Liver (tissue), 9 donors: ENCODE measurements around the gene MEG3. TPM values are rescaled to one million over a fixed set of nuclear protein-coding genes. Genes with fewer than 3 reads are reported as not detected.

Experiments used
- DNase-seq: peaks from one replicate; pipeline ENCODE4 v3.0.0-alpha.2; 2017; ENCODE audit warnings: low spot score
- H3K27ac ChIP-seq, 2 donors: one replicate each; pipeline ENCODE4 v1.7.0; 2013; ENCODE audit warnings: inconsistent platforms in 2 of 2, low read length in 2 of 2, control low read depth in 1 of 2, low read depth in 1 of 2, mild to moderate bottlenecking in 1 of 2
- H3K27me3 ChIP-seq, 4 donors: one replicate each; pipeline versions ENCODE4 v1.6.1 to v1.7.0; 2013; ENCODE audit warnings: low read length in 3 of 4, inconsistent platforms in 1 of 4, mild to moderate bottlenecking in 1 of 4, moderate library complexity in 1 of 4; ENCODE audit not compliant: control insufficient read depth in 4 of 4, insufficient read depth in 4 of 4
- H3K36me3 ChIP-seq, 4 donors: one replicate each; pipeline versions ENCODE4 v1.6.1 to v1.7.0; 2013; ENCODE audit warnings: low read length in 3 of 4, mild to moderate bottlenecking in 3 of 4, low read depth in 1 of 4, moderate library complexity in 1 of 4; ENCODE audit not compliant: control insufficient read depth in 4 of 4, insufficient read depth in 3 of 4
- H3K4me1 ChIP-seq, 4 donors: one replicate each; pipeline versions ENCODE4 v1.6.1 to v1.7.0; 2013; ENCODE audit warnings: low read length in 3 of 4, mild to moderate bottlenecking in 3 of 4, moderate library complexity in 1 of 4; ENCODE audit not compliant: control insufficient read depth in 4 of 4, insufficient read depth in 4 of 4
- H3K4me3 ChIP-seq, 3 donors: one replicate each; pipeline versions ENCODE4 v1.6.1 to v1.7.0; 2013; ENCODE audit warnings: low read length in 3 of 3, control low read depth in 1 of 3, low read depth in 1 of 3, mild to moderate bottlenecking in 1 of 3
- H3K9ac ChIP-seq, 2 donors: one replicate each; pipeline ENCODE4 v1.7.0; 2013; ENCODE audit warnings: low read length in 2 of 2, mild to moderate bottlenecking in 2 of 2, moderate library complexity in 2 of 2, control low read depth in 1 of 2, low read depth in 1 of 2
- H3K9me3 ChIP-seq, 4 donors: one replicate each; pipeline versions ENCODE4 v1.6.1 to v1.7.0; 2013; ENCODE audit warnings: low read length in 3 of 4; ENCODE audit not compliant: control insufficient read depth in 4 of 4
- EGR1 ChIP-seq, 2 donors: IDR thresholded peaks; 2 replicates each; pipeline ENCODE4 v1.6.1; 2016 to 2018; ENCODE audit warnings: antibody characterized with exemption in 2 of 2, low read depth in 2 of 2
- FOXA2 ChIP-seq: IDR thresholded peaks from 2 replicates; pipeline ENCODE4 v1.6.1; 2016; ENCODE audit warnings: antibody characterized with exemption
- GABPA ChIP-seq, 2 donors: IDR thresholded peaks in 1 of 2; conservative IDR thresholded peaks in 1 of 2; 2 replicates each; pipeline ENCODE4 v1.6.1; 2016; ENCODE audit warnings: antibody characterized with exemption in 2 of 2, mild to moderate bottlenecking in 1 of 2, moderate library complexity in 1 of 2
- HNF4A ChIP-seq, 2 donors: conservative IDR thresholded peaks; 2 replicates each; pipeline ENCODE4 v1.6.1; 2016; ENCODE audit warnings: antibody characterized with exemption in 2 of 2, mild to moderate bottlenecking in 2 of 2
- JUND ChIP-seq, 2 donors: IDR thresholded peaks; 2 replicates each; pipeline ENCODE4 v1.6.1; 2016; ENCODE audit warnings: antibody characterized with exemption in 2 of 2
- NR2F2 ChIP-seq: IDR thresholded peaks from 2 replicates; pipeline ENCODE4 v1.6.1; 2016; ENCODE audit warnings: antibody characterized with exemption
- RAD21 ChIP-seq, 2 donors: IDR thresholded peaks; 2 replicates each; pipeline ENCODE4 v1.6.1; 2016; ENCODE audit warnings: antibody characterized with exemption in 2 of 2, mild to moderate bottlenecking in 2 of 2
- SP1 ChIP-seq: IDR thresholded peaks from 2 replicates; pipeline ENCODE4 v1.6.1; 2018; ENCODE audit warnings: antibody characterized with exemption, mild to moderate bottlenecking
- TAF1 ChIP-seq: conservative IDR thresholded peaks from 2 replicates; pipeline ENCODE4 v1.6.1; 2016; ENCODE audit warnings: antibody characterized with exemption, mild to moderate bottlenecking
- YY1 ChIP-seq: IDR thresholded peaks from 2 replicates; pipeline ENCODE4 v1.6.1; 2016; ENCODE audit warnings: antibody characterized with exemption, mild to moderate bottlenecking
- WGBS: extraction: QIAGEN DNeasy Blood & Tissue Kit; methylation state at CpG from one replicate; pipeline ENCODE4 v1.1.7; 2013; 5-methylcytosine and 5-hydroxymethylcytosine counted together
- polyA plus RNA-seq, 2 donors: library from polyadenylated mRNA; stranded (reverse) in 1 of 2; unstranded in 1 of 2; fragments of 200-250 nt in 1 of 2; fragments of >200 nt in 1 of 2; fragmentation: Nextera tagmentation in 1 of 2; extraction: Ambion mirVana in 1 of 2; gene quantifications; one replicate each; pipeline versions ENCODE4 v1.2.1 to v1.2.3, GENCODE V29; 2013 to 2015
- total RNA-seq, 2 donors: library from RNA; depleted of rRNA; stranded (reverse); fragments of >200 nt; gene quantifications; one replicate each; pipeline ENCODE4 v1.2.3, GENCODE V29; 2014
- TF ChIP-seq, protein P1 (sequence below): IDR thresholded peaks from 2 replicates; pipeline ENCODE4 v1.6.1; 2016; ENCODE audit warnings: antibody characterized with exemption
- TF ChIP-seq, protein P2 (sequence below): IDR thresholded peaks from 2 replicates; pipeline ENCODE4 v1.6.1; 2016; ENCODE audit warnings: antibody characterized with exemption
- TF ChIP-seq, protein P3 (sequence below): fragments of 150-350 bp; IDR thresholded peaks from 2 replicates; pipeline ENCODE4 v1.5.1; 2017; ENCODE audit warnings: improper control_type of control experiment, low read depth, low read length; ENCODE audit not compliant: missing input control
- TF ChIP-seq, protein P4 (sequence below): IDR thresholded peaks from 2 replicates; pipeline ENCODE4 v1.6.1; 2016; ENCODE audit warnings: antibody characterized with exemption
- donor health status: healthy.
- donor health status: healthy.
- donor health status: healthy.
- donor health status: healthy.
- donor health status: healthy.

MEG3 gene
- total and polyA plus RNA-seq, 4 donors, result 12.3 to 485 (median 23.1) TPM

DNA sequence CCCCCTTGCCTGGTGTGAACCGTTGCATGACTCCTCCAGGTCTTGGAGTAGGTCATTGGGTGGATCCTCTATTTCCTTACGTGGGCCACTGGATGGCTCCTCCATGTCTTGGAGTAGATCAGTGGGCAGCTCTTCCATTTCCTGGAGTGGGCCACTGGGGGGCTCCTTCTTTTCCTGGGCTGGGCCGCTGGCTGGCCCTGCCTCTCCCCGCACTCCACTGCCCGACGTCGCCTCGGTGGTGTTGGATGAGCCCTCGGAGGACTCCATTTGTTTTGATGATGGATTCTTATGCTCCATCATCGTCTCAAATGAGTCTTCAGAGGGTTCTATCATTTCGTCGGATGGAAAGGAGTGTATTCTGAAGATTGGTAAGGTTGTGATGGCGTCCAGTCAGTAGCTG, 58.5 kb downstream of the MEG3 start:
- DNase-seq, result no peak
- Histone ChIP-seq H3K9ac (no peak overlapping the region), H3K27ac (no peak overlapping the region), H3K36me3 (no peaks in the 10 kb centered on the region), H3K4me3 (no peak overlapping the region), H3K27me3 (no peaks in the 10 kb centered on the region), H3K9me3 (peaks cover 0 to 5% (median 3%) of the 10 kb centered on the region in 4 donors), H3K4me1 (no peaks in the 10 kb centered on the region)
- TF ChIP-seq FOXA2 (no peak), SP1 (no peak), JUND (IDR thresholded peaks at IDR 0.05) (no peak), RAD21 (IDR thresholded peaks at IDR 0.05) (no peak), TAF1 (no peak)
- TF ChIP-seq, protein P1, sequence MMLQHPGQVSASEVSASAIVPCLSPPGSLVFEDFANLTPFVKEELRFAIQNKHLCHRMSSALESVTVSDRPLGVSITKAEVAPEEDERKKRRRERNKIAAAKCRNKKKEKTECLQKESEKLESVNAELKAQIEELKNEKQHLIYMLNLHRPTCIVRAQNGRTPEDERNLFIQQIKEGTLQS, result no peak
- TF ChIP-seq, protein P2, sequence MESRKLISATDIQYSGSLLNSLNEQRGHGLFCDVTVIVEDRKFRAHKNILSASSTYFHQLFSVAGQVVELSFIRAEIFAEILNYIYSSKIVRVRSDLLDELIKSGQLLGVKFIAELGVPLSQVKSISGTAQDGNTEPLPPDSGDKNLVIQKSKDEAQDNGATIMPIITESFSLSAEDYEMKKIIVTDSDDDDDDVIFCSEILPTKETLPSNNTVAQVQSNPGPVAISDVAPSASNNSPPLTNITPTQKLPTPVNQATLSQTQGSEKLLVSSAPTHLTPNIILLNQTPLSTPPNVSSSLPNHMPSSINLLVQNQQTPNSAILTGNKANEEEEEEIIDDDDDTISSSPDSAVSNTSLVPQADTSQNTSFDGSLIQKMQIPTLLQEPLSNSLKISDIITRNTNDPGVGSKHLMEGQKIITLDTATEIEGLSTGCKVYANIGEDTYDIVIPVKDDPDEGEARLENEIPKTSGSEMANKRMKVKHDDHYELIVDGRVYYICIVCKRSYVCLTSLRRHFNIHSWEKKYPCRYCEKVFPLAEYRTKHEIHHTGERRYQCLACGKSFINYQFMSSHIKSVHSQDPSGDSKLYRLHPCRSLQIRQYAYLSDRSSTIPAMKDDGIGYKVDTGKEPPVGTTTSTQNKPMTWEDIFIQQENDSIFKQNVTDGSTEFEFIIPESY, result no peak
- WGBS, result 90% methylated on average over 13 of the region's 13 CpGs

DNA sequence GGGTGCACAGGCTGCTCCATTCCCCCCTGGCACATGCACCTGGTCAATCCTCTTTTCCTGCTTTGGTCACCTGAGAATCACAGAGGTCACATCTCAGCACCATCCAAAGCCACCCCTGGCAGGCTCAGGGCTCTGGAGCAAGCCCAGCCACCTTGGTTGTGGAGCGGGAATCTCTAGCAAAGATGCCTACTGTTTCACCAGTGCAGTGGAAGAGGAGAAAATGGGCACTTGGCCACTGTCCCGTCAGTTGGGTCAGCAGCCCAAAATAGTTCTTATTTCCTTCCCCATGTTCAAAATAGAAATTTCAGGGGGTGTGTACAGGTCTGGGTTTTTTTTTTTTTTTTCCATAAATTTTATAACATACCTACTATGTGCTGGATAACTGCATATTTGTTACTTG, 59.3 kb downstream of the MEG3 start:
- no peak overlapping the region for H3K9ac ChIP-seq
- TF ChIP-seq FOXA2 (no peak), EGR1 (IDR thresholded peaks at IDR 0.05; ENCODE audit: low read depth in 2 of 2) (no peak), NR2F2 (no peak), RAD21 (IDR thresholded peaks at IDR 0.05) (no peak), HNF4A (conservative IDR thresholded peaks at IDR 0.05) (no peak), GABPA (IDR thresholded peaks at IDR 0.05 in 1 of 2, conservative IDR thresholded peaks at IDR 0.05 in 1 of 2) (no peak), SP1 (no peak), YY1 (no peak)
- TF ChIP-seq, protein P3, sequence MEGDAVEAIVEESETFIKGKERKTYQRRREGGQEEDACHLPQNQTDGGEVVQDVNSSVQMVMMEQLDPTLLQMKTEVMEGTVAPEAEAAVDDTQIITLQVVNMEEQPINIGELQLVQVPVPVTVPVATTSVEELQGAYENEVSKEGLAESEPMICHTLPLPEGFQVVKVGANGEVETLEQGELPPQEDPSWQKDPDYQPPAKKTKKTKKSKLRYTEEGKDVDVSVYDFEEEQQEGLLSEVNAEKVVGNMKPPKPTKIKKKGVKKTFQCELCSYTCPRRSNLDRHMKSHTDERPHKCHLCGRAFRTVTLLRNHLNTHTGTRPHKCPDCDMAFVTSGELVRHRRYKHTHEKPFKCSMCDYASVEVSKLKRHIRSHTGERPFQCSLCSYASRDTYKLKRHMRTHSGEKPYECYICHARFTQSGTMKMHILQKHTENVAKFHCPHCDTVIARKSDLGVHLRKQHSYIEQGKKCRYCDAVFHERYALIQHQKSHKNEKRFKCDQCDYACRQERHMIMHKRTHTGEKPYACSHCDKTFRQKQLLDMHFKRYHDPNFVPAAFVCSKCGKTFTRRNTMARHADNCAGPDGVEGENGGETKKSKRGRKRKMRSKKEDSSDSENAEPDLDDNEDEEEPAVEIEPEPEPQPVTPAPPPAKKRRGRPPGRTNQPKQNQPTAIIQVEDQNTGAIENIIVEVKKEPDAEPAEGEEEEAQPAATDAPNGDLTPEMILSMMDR, result no peak
- H3K4me1 ChIP-seq, result no peaks in the 10 kb centered on the region
- no peaks in the 10 kb centered on the region for H3K36me3 ChIP-seq
- no peak overlapping the region for H3K27ac ChIP-seq
- H3K27me3 ChIP-seq, result no peaks in the 10 kb centered on the region
- H3K9me3 ChIP-seq, result peaks cover 0 to 5% (median 3%) of the 10 kb centered on the region in 4 donors
- WGBS, result 79% methylated on average over 2 of the region's 2 CpGs
- no peak overlapping the region for H3K4me3 ChIP-seq
- no peak for DNase-seq

DNA sequence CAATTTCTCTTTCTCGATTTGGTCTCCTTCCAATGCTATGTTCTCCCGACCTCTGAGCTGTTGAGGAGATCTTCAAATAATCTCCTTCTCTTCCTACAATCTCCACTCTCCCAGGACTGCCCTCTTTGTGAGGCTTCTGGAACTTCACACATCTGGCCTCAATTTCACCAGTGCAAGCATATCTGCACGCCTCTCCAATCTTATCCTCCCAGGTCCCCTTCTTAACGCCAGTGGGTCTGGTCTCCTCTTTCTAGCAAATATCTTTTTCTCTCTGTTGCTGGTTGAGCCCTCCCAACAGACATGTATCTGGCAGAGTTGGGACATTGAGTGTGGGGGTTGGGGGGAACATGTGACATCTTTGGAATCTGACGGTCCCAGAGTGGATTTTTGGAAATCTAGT, 59.7 kb downstream of the MEG3 start:
- H3K9me3 ChIP-seq, result peaks cover 0 to 5% (median 3%) of the 10 kb centered on the region in 4 donors
- no peaks in the 10 kb centered on the region for H3K4me1 ChIP-seq
- no peak overlapping the region for H3K4me3 ChIP-seq
- H3K27ac ChIP-seq, result no peak overlapping the region
- no peaks in the 10 kb centered on the region for H3K27me3 ChIP-seq
- 73% methylated on average over 5 of the region's 5 CpGs for WGBS
- no peaks in the 10 kb centered on the region for H3K36me3 ChIP-seq
- no peak overlapping the region for H3K9ac ChIP-seq
- TF ChIP-seq, protein P3, result no peak
- no peak for TF ChIP-seq EGR1 (IDR thresholded peaks at IDR 0.05; ENCODE audit: low read depth in 2 of 2)
- TF ChIP-seq, protein P4, sequence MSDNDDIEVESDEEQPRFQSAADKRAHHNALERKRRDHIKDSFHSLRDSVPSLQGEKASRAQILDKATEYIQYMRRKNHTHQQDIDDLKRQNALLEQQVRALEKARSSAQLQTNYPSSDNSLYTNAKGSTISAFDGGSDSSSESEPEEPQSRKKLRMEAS, result no peak
- no peak for TF ChIP-seq JUND (IDR thresholded peaks at IDR 0.05)
- DNase-seq, result no peak
